Upper lobe of right lung (tissue), 1 donor: Measurements from ENCODE around the gene VPS16. TPM values are rescaled to one million over a fixed set of nuclear protein-coding genes. Genes with fewer than 3 reads are reported as not detected.

Source experiments
- ATAC-seq: fragments of 200-7000 bp; cut with Tn5 transposase; one replicate; pipeline ENCODE4 v1.9.1; 2020; ENCODE audit warnings: mild to moderate bottlenecking, moderate library complexity
- DNase-seq: peaks from one replicate; pipeline ENCODE4 v3.0.0-alpha.2; 2020
- H3K27ac ChIP-seq: fragments of 200-600 bp; one replicate; pipeline ENCODE4 v1.8.0; 2022
- H3K27me3 ChIP-seq: fragments of 200-600 bp; one replicate; pipeline ENCODE4 v1.8.0; 2022; ENCODE audit warnings: mild to moderate bottlenecking
- H3K36me3 ChIP-seq: fragments of 200-600 bp; one replicate; pipeline ENCODE4 v1.8.0; 2022
- H3K4me1 ChIP-seq: fragments of 200-600 bp; one replicate; pipeline ENCODE4 v1.8.0; 2022
- H3K4me3 ChIP-seq: fragments of 200-600 bp; one replicate; pipeline ENCODE4 v1.8.0; 2022; ENCODE audit warnings: mild to moderate bottlenecking
- H3K9me3 ChIP-seq: fragments of 200-600 bp; one replicate; pipeline ENCODE4 v1.8.0; 2022
- intact Hi-C: fragments of 100-400 bp; cut with DNase I; formaldehyde crosslinking; loops from one replicate; pipeline ENCODE4 v1.11.0; 2022
- long read RNA-seq: library from polyadenylated mRNA; unstranded; transcript quantifications from one replicate; pipeline ENCODE4 v2.0.0, GENCODE V29; 2021
- total RNA-seq: library from RNA; stranded (reverse); fragmentation: NEBNext Ultra II Directional; extraction: Animal tissue kit (Norgen Biotek cat#: 25700); gene quantifications from one replicate; pipeline ENCODE4 v1.2.1, GENCODE V29; 2021
- TF ChIP-seq, protein P1 (sequence below): fragments of 200-600 bp; IDR thresholded peaks from one replicate; pipeline ENCODE4 v1.8.0; 2022; ENCODE audit warnings: antibody characterized with exemption
- donor health status: DM: no; HTN: yes; CAD: no; lungs with severe emphysema.

Gene VPS16
- 34.8 TPM for total RNA-seq
- long read RNA-seq, transcript VPS16-202 (24 exons, 2,750 nt): major isoform, 62 of 113 reads
- long read RNA-seq, partial matches to known transcripts: 7 of 113 reads
- long read RNA-seq, other reads (novel, unspliced or antisense): 44 of 113 reads

DNA sequence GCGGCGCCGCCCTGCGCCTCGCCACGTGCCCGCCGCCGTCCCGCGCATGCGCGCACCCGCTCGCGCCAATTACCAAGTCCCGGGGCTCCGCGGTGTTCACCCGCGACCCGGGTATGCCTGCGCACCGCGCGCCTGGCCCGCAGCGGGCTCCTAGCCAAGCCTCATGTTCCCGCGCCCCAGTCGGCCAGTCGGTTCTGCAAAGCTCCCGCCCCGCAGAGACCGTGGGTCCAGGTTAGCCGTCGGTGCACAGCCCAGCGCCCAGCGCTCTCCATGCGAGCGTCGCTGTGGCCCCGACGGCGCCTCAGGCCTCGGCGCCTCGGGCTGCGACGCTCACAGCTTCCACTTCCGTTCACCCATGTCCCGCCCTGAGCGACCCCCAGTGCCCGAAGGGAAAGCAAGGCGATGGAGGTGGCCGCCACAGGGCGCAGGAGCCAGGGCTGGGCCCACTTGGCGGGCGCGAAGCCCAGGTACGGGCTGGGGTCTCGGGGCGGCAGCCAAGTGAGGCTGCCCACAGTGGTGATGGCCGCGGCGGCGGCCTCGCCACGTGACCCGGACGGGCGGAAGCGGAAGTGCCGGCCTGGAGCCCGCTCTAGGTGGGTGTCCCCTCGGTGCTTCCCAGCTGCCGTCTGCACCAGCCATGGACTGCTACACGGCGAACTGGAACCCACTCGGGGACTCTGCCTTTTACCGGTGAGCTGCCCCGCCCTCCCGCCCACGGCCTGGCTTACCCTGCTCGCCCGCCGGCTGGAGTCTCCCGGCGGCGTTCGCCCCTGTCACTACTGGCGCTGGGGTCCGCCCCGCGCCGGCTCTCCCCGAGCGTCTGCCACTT is at the start of gene VPS16, which contains the start of gene PCED1A:
VPS16 (plus strand) TSS at position 608 of the 829 bp plus-strand sequence; CDS start at position 638, 30 bp downstream.
PCED1A (minus strand) TSS at position 518 of the 829 bp plus-strand sequence. CDS start 743 bp downstream, outside the sequence.
- peaks cover 16% of the 10 kb centered on the region for H3K4me1 ChIP-seq
- DNase-seq (peak; percentile 96), ATAC-seq (peak; percentile 98)
- TF ChIP-seq, protein P1, sequence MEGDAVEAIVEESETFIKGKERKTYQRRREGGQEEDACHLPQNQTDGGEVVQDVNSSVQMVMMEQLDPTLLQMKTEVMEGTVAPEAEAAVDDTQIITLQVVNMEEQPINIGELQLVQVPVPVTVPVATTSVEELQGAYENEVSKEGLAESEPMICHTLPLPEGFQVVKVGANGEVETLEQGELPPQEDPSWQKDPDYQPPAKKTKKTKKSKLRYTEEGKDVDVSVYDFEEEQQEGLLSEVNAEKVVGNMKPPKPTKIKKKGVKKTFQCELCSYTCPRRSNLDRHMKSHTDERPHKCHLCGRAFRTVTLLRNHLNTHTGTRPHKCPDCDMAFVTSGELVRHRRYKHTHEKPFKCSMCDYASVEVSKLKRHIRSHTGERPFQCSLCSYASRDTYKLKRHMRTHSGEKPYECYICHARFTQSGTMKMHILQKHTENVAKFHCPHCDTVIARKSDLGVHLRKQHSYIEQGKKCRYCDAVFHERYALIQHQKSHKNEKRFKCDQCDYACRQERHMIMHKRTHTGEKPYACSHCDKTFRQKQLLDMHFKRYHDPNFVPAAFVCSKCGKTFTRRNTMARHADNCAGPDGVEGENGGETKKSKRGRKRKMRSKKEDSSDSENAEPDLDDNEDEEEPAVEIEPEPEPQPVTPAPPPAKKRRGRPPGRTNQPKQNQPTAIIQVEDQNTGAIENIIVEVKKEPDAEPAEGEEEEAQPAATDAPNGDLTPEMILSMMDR: no peak
- intact Hi-C loops: no loop called here
- H3K9me3 ChIP-seq: no peaks in the 10 kb centered on the region
- H3K27ac ChIP-seq: peak within 1 kb of the TSS; percentile 95
- peak within 1 kb of the TSS; percentile 96 for H3K4me3 ChIP-seq
- H3K27me3 ChIP-seq: no peaks in the 10 kb centered on the region
- H3K36me3 ChIP-seq: no peaks in the 10 kb centered on the region

DNA sequence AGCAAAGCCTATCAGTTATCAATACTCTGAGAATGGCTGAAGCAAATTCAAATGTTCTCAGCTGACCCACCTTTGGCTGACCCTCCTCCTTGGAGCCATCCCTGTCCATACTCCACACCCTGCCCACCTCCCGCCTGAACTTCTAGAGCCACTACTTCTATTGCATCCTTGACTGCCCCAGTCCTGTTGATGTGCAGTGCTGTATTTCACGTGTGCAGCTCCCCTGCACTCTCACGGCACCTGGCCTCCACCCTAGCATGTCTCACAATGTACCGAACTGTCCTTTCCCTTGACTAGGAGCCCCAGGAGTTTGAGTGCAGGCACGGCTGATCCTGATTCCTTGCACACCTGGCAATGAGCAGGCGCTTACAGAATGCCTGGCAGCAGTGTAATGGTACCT is 47.1 kb upstream of the VPS16 start:
- DNase-seq: no peak
- Histone ChIP-seq H3K9me3 (no peaks in the 10 kb centered on the region), H3K27ac (no peak overlapping the region), H3K4me3 (no peak overlapping the region), H3K27me3 (peaks cover 12% of the 10 kb centered on the region), H3K4me1 (no peaks in the 10 kb centered on the region), H3K36me3 (no peaks in the 10 kb centered on the region)
- intact Hi-C loops: no loop called here
- ATAC-seq: no peak
- TF ChIP-seq, protein P1: no peak

DNA sequence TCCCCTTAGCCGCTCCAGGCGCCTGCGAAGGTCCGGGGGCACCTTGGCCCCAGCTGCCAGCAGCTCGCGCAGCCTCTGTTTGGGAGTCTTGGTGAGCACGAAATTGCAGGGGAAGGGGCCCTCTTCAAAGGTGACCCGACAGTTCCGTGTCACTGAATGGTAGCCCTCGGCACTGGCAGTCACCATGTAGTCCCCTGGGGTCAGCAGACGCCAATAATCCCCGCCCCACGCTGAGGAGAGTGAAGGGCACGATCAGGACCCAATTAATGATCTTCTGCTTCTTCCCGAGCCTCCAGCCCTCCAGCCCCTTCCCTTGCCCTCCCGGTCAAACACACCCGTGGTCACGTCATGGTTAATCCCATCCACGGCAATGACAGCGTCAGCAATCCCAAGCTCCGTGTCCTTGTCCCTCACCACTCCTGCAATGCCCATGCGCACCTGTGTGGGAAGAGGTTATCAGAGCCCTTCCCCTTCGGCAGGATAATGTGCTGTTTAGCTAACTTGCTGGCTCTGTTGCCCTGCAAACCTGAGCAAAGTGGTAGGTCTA is 46.3 kb upstream of the VPS16 start:
- intact Hi-C loops: no loop called here
- no peak for DNase-seq
- Histone ChIP-seq H3K4me3 (no peak overlapping the region), H3K4me1 (no peaks in the 10 kb centered on the region), H3K27me3 (peaks cover 20% of the 10 kb centered on the region), H3K27ac (no peak overlapping the region), H3K36me3 (no peaks in the 10 kb centered on the region), H3K9me3 (no peaks in the 10 kb centered on the region)
- TF ChIP-seq, protein P1: no peak
- ATAC-seq: no peak

DNA sequence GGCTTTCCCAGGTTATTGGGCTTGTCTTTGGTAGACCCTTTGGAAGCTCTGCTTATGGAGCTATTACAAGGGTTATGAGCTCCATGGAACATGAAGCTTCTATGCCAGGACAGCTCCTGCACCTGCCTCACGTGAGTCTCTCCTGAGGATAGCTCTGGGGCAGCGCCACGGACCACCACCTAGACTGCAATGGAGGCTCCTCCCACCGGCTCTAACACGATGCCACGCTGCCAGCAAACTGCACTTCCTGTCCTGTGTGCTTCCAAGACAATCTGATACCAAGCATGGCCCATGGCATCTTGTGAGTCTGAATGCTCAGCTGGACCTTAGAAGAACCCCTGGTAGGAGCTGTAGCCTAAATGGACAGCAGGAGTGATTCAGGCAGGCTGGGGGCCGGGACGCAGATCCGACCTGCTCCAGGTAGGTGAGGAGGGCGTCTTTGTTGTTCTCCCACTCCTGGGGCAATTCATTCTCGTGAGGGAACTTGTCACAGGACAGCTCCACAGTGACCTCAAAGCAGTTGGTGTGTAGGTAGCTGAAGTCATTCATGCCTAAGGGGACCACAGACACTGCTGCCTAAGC is 45.6 kb upstream of the VPS16 start:
- Histone ChIP-seq H3K4me1 (peaks cover 2% of the 10 kb centered on the region), H3K36me3 (no peaks in the 10 kb centered on the region), H3K4me3 (no peak overlapping the region), H3K27ac (no peak overlapping the region), H3K27me3 (peaks cover 27% of the 10 kb centered on the region), H3K9me3 (no peaks in the 10 kb centered on the region)
- DNase-seq: no peak
- TF ChIP-seq, protein P1: no peak
- ATAC-seq: no peak
- intact Hi-C loops: no loop called here

DNA sequence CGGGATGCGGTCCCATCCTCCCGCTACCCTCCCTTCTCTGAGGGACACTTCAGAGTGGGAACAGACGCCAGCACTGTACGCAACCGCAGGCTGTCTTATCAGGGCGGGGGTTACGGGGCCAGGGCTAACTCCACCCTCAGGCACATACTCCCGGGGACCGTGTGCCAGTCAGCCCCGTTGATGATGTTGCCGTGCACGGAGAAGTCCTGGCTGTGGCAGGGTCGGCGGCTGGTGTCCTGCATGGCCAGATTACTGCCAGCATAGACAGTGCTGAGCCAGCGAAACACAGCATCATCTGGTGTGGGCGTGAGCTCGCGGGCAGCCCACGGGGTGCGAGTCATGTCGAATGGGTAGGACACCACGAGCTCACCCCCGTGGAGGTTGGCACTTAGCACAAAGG is 45.1 kb upstream of the VPS16 start:
- no peak overlapping the region for H3K27ac ChIP-seq
- no peak overlapping the region for H3K4me3 ChIP-seq
- intact Hi-C loops: no loop called here
- DNase-seq: no peak
- peaks cover 32% of the 10 kb centered on the region for H3K27me3 ChIP-seq
- no peaks in the 10 kb centered on the region for H3K9me3 ChIP-seq
- TF ChIP-seq, protein P1: no peak
- H3K36me3 ChIP-seq: no peaks in the 10 kb centered on the region
- ATAC-seq: no peak
- peaks cover 6% of the 10 kb centered on the region for H3K4me1 ChIP-seq
